Osteocyte (in vitro differentiated cells): ENCODE data around the gene CAPSL. TPM values are rescaled to one million over a fixed set of nuclear protein-coding genes. Genes with fewer than 3 reads are reported as not detected.

ENCODE experiments used
- DNase-seq: peaks from one replicate; pipeline ENCODE4 v3.0.0; 2021; ENCODE audit warnings: mixed read lengths; ENCODE audit not compliant: unreplicated experiment; ENCODE audit errors: extremely low spot score
- H3K27ac Mint-ChIP-seq: one replicate; pipeline ENCODE4 v1.8.0; 2021; ENCODE audit warnings: mild to moderate bottlenecking, mixed read lengths; ENCODE audit not compliant: unreplicated experiment
- H3K27me3 Mint-ChIP-seq: one replicate; pipeline ENCODE4 v1.8.0; 2021; ENCODE audit warnings: mixed read lengths; ENCODE audit not compliant: unreplicated experiment
- H3K36me3 Mint-ChIP-seq: one replicate; pipeline ENCODE4 v1.8.0; 2021; ENCODE audit warnings: mixed read lengths; ENCODE audit not compliant: unreplicated experiment
- H3K4me1 Mint-ChIP-seq: one replicate; pipeline ENCODE4 v1.8.0; 2021; ENCODE audit warnings: mixed read lengths; ENCODE audit not compliant: unreplicated experiment
- H3K4me3 Mint-ChIP-seq: one replicate; pipeline ENCODE4 v1.8.0; 2021; ENCODE audit warnings: mild to moderate bottlenecking, moderate library complexity, mixed read lengths; ENCODE audit not compliant: unreplicated experiment
- H3K9me3 Mint-ChIP-seq: one replicate; pipeline ENCODE4 v1.8.0; 2021; ENCODE audit warnings: mixed read lengths; ENCODE audit not compliant: unreplicated experiment
- total RNA-seq: library from RNA; stranded (reverse); gene quantifications from 2 replicates; pipeline ENCODE4 v1.2.1, GENCODE V29; 2021
- TF ChIP-seq, protein P1 (sequence below): fragments of 200-600 bp; sonication (generic); IDR thresholded peaks from 2 replicates; pipeline ENCODE4 v1.5.0; 2021; ENCODE audit warnings: antibody characterized with exemption, mild to moderate bottlenecking, moderate library complexity

Gene CAPSL
- total RNA-seq, 1 donor from 2014 or later: not detected

- DNase-seq: no peak
- no peak overlapping the region for H3K27ac Mint-ChIP-seq
- H3K4me3 Mint-ChIP-seq: no peak overlapping the region
- TF ChIP-seq, protein P1, sequence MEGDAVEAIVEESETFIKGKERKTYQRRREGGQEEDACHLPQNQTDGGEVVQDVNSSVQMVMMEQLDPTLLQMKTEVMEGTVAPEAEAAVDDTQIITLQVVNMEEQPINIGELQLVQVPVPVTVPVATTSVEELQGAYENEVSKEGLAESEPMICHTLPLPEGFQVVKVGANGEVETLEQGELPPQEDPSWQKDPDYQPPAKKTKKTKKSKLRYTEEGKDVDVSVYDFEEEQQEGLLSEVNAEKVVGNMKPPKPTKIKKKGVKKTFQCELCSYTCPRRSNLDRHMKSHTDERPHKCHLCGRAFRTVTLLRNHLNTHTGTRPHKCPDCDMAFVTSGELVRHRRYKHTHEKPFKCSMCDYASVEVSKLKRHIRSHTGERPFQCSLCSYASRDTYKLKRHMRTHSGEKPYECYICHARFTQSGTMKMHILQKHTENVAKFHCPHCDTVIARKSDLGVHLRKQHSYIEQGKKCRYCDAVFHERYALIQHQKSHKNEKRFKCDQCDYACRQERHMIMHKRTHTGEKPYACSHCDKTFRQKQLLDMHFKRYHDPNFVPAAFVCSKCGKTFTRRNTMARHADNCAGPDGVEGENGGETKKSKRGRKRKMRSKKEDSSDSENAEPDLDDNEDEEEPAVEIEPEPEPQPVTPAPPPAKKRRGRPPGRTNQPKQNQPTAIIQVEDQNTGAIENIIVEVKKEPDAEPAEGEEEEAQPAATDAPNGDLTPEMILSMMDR: no peak
- H3K9me3 Mint-ChIP-seq: peaks cover 5% of the 10 kb centered on the region
- peaks cover 1% of the 10 kb centered on the region for H3K4me1 Mint-ChIP-seq
- H3K27me3 Mint-ChIP-seq: no peaks in the 10 kb centered on the region
- H3K36me3 Mint-ChIP-seq: no peaks in the 10 kb centered on the region
Measured at GRCh38 chr5:35908814-35909213, 29.6 kb downstream of the CAPSL start.

GRCh38 chr5:35908228-35908627 lies 30.2 kb downstream of the CAPSL start:
- Mint-ChIP-seq H3K9me3 (peaks cover 5% of the 10 kb centered on the region), H3K36me3 (no peaks in the 10 kb centered on the region), H3K27me3 (no peaks in the 10 kb centered on the region), H3K27ac (no peak overlapping the region), H3K4me3 (no peak overlapping the region), H3K4me1 (peaks cover 1% of the 10 kb centered on the region)
- no peak for DNase-seq
- TF ChIP-seq, protein P1: no peak

GRCh38 chr5:35904443-35905132 lies 33.8 kb downstream of the CAPSL start:
- no peak overlapping the region for H3K27ac Mint-ChIP-seq
- H3K4me3 Mint-ChIP-seq: no peak overlapping the region
- H3K9me3 Mint-ChIP-seq: no peaks in the 10 kb centered on the region
- H3K27me3 Mint-ChIP-seq: no peaks in the 10 kb centered on the region
- no peaks in the 10 kb centered on the region for H3K36me3 Mint-ChIP-seq
- DNase-seq: no peak
- TF ChIP-seq, protein P1: no peak
- peaks cover 1% of the 10 kb centered on the region for H3K4me1 Mint-ChIP-seq

- TF ChIP-seq, protein P1: no peak
- no peak for DNase-seq
- H3K27me3 Mint-ChIP-seq: no peaks in the 10 kb centered on the region
- H3K36me3 Mint-ChIP-seq: no peaks in the 10 kb centered on the region
- no peaks in the 10 kb centered on the region for H3K9me3 Mint-ChIP-seq
- peaks cover 1% of the 10 kb centered on the region for H3K4me1 Mint-ChIP-seq
- no peak overlapping the region for H3K4me3 Mint-ChIP-seq
- no peak overlapping the region for H3K27ac Mint-ChIP-seq
Measured at GRCh38 chr5:35903631-35904203, 34.7 kb downstream of the CAPSL start.

DNA sequence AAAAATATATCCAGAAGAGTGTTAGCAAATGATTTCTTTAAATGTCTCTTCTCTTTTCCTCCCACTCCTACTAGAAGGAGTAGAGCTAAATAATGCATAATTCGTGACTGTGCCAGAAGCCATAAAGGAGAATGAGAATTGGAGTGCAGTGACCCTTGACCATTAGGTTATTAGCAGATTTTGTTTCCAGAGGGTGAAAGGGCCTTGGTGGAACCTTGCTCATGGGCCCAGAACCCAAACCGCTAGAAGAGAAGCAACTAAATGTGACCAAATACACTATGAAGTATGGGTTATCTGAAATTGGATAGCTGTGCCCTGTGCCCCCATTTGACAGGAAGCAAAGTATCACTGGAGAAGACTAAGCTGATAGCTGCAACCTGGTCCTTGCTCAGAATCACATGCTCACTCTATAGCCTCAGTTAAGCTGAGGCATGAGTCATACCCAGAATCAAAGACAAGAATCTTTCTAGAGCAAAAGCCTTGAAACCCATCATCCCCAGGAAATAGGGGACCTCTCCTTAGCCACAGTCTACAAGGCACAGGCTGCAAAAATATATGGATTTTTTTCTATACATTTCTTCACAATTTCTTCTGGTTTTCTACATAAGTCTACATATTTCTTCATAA lies 36.3 kb downstream of the CAPSL start:
- TF ChIP-seq, protein P1: no peak
- Mint-ChIP-seq H3K27me3 (no peaks in the 10 kb centered on the region), H3K4me1 (no peaks in the 10 kb centered on the region), H3K36me3 (no peaks in the 10 kb centered on the region), H3K9me3 (no peaks in the 10 kb centered on the region), H3K4me3 (no peak overlapping the region), H3K27ac (no peak overlapping the region)
- DNase-seq: no peak
